Right lobe of liver (tissue), 4 donors: Measurements from ENCODE around the gene PDE10A.

Experiments used
- POLR2A ChIP-seq: fragments of 450-650 bp; IDR thresholded peaks from one replicate; pipeline ENCODE4 v1.6.1; 2017; ENCODE audit warnings: antibody characterized with exemption, mild to moderate bottlenecking
- TF ChIP-seq, protein P1 (sequence below), 4 donors: fragments of 200-600 bp in 3 of 4; fragments of 450-650 bp in 1 of 4; IDR thresholded peaks; one replicate each; pipeline versions ENCODE4 v1.5.1 to v1.8.0; 2016 to 2022; ENCODE audit warnings: antibody characterized with exemption in 4 of 4, mild to moderate bottlenecking in 2 of 4
- donor health status: DM: no; HTN: no; CAD: no.
- donor health status: DM: no; HTN: no; CAD: no.
- donor health status: DM: no; HTN: yes; CAD: no.

GRCh38 chr6:165588515-165588914 is 74.5 kb downstream of the PDE10A start:
- no peak for TF ChIP-seq POLR2A
- TF ChIP-seq, protein P1, sequence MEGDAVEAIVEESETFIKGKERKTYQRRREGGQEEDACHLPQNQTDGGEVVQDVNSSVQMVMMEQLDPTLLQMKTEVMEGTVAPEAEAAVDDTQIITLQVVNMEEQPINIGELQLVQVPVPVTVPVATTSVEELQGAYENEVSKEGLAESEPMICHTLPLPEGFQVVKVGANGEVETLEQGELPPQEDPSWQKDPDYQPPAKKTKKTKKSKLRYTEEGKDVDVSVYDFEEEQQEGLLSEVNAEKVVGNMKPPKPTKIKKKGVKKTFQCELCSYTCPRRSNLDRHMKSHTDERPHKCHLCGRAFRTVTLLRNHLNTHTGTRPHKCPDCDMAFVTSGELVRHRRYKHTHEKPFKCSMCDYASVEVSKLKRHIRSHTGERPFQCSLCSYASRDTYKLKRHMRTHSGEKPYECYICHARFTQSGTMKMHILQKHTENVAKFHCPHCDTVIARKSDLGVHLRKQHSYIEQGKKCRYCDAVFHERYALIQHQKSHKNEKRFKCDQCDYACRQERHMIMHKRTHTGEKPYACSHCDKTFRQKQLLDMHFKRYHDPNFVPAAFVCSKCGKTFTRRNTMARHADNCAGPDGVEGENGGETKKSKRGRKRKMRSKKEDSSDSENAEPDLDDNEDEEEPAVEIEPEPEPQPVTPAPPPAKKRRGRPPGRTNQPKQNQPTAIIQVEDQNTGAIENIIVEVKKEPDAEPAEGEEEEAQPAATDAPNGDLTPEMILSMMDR (IDR thresholded peaks at IDR 0.05) = no peak
